ENCODE data around the gene AASDH. TPM values are rescaled to one million over a fixed set of nuclear protein-coding genes. Genes with fewer than 3 reads are reported as not detected.

Gene AASDH
- total RNA-seq, 1 donor from 2014 or later, result 8.6 TPM

DNA sequence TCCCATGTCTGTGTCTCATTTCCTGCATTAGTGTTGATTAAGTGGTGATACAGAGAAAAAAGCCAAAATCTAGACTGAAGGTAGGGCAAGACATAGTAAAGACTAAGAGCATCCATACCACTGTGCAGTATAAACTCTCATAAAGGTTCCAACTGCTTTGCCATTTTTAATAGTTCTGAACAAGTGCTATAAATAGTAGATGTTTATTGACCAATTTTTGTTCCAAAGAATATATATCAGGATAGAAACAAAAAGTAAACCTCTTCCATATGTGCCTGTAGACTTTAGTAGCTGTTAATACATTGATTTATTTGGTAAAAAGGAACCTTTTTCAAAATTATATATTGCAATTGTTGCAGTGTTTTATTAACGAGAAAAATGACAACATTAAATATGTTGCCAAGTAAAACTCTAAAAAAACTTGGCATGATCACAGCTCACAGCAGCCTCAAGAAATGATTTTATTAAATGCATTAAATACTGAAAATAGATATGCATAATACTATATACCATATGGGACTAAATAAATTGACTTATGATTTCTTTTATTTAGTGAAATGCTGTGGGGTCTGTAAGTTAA lies 22.3 kb upstream of the AASDH start:
- TF ChIP-seq, protein P1, sequence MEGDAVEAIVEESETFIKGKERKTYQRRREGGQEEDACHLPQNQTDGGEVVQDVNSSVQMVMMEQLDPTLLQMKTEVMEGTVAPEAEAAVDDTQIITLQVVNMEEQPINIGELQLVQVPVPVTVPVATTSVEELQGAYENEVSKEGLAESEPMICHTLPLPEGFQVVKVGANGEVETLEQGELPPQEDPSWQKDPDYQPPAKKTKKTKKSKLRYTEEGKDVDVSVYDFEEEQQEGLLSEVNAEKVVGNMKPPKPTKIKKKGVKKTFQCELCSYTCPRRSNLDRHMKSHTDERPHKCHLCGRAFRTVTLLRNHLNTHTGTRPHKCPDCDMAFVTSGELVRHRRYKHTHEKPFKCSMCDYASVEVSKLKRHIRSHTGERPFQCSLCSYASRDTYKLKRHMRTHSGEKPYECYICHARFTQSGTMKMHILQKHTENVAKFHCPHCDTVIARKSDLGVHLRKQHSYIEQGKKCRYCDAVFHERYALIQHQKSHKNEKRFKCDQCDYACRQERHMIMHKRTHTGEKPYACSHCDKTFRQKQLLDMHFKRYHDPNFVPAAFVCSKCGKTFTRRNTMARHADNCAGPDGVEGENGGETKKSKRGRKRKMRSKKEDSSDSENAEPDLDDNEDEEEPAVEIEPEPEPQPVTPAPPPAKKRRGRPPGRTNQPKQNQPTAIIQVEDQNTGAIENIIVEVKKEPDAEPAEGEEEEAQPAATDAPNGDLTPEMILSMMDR (IDR thresholded peaks at IDR 0.05), result no peak
- Mint-ChIP-seq H3K36me3 (ENCODE audit: unreplicated experiment) (peaks cover 5% of the 10 kb centered on the region), H3K4me1 (ENCODE audit: unreplicated experiment) (peaks cover 23% of the 10 kb centered on the region), H3K27ac (ENCODE audit: unreplicated experiment) (peak overlapping the region; percentile 99), H3K27me3 (ENCODE audit: unreplicated experiment) (no peaks in the 10 kb centered on the region), H3K9me3 (ENCODE audit: unreplicated experiment) (no peaks in the 10 kb centered on the region), H3K4me3 (ENCODE audit: unreplicated experiment) (peak overlapping the region; percentile 79)
- DNase-seq (ENCODE audit: extremely low spot score, unreplicated experiment), result no peak

DNA sequence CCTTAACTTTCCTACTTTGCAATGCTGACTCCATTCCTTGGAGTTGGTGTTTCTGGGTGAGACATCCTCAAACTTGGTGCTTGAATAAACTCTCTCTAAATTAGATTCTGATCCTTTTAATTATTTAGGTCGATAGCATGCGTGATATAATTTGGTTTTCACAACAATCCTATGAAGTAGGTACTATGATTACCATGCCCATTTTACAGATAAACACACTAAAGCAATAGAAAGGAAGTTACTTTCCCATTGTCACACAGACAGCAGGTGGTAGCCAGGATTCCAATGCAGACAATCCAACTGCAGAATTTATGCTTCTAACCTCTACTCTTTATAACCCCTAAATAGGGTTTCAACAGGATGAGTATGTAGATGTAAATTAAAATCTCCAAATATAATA lies 21.7 kb upstream of the AASDH start:
- Mint-ChIP-seq H3K4me3 (ENCODE audit: unreplicated experiment) (no peak overlapping the region), H3K27ac (ENCODE audit: unreplicated experiment) (peak overlapping the region; percentile 99), H3K27me3 (ENCODE audit: unreplicated experiment) (no peaks in the 10 kb centered on the region), H3K9me3 (ENCODE audit: unreplicated experiment) (no peaks in the 10 kb centered on the region), H3K36me3 (ENCODE audit: unreplicated experiment) (peaks cover 5% of the 10 kb centered on the region), H3K4me1 (ENCODE audit: unreplicated experiment) (peaks cover 23% of the 10 kb centered on the region)
- TF ChIP-seq, protein P1 (IDR thresholded peaks at IDR 0.05), result no peak
- no peak for DNase-seq (ENCODE audit: extremely low spot score, unreplicated experiment)

DNA sequence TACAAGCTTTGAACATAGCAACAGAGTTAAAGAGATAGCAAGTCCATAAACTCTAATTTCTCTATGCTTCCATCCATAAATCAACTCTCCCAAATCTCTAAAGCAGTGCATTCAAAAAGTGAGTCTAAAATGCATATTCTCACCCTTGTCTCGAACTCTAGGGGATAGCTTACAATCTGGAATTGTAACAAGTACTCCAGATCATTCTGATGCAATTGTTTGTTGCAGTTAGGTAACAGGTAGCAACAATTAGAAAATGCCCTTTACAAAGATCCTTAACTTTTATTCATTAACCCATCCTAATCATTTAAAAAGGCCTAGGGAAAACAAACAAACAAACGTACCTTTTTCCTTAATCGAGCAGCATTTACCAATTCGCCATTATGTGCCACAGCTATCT lies 18.9 kb upstream of the AASDH start:
- Mint-ChIP-seq H3K4me1 (ENCODE audit: unreplicated experiment) (peaks cover 18% of the 10 kb centered on the region), H3K4me3 (ENCODE audit: unreplicated experiment) (no peak overlapping the region), H3K9me3 (ENCODE audit: unreplicated experiment) (no peaks in the 10 kb centered on the region), H3K27ac (ENCODE audit: unreplicated experiment) (no peak overlapping the region), H3K27me3 (ENCODE audit: unreplicated experiment) (no peaks in the 10 kb centered on the region), H3K36me3 (ENCODE audit: unreplicated experiment) (peaks cover 5% of the 10 kb centered on the region)
- DNase-seq (ENCODE audit: extremely low spot score, unreplicated experiment), result no peak
- TF ChIP-seq, protein P1 (IDR thresholded peaks at IDR 0.05), result no peak

DNA sequence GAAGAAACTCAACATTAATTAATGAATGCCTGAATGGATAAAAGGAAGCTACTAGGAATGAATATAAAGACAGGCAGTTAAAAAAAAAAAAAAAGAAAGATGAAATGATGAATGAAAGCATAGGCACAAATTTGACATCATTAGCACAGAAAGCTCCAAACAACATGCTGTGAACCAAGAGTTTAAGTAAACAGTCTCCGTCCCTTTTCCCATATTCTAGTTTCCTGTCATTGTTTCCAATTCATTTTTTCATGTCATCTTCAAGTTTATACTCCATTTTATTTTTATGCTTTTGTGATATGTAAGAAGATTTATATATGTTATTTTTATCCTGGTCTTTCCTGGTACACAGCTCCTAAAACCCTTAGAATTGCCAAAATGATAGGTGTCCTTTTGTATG lies 17.7 kb upstream of the AASDH start:
- peaks cover 8% of the 10 kb centered on the region for H3K4me1 Mint-ChIP-seq (ENCODE audit: unreplicated experiment)
- DNase-seq (ENCODE audit: extremely low spot score, unreplicated experiment), result no peak
- no peak overlapping the region for H3K4me3 Mint-ChIP-seq (ENCODE audit: unreplicated experiment)
- no peaks in the 10 kb centered on the region for H3K27me3 Mint-ChIP-seq (ENCODE audit: unreplicated experiment)
- H3K36me3 Mint-ChIP-seq (ENCODE audit: unreplicated experiment), result peaks cover 13% of the 10 kb centered on the region
- TF ChIP-seq, protein P1 (IDR thresholded peaks at IDR 0.05), result no peak
- no peaks in the 10 kb centered on the region for H3K9me3 Mint-ChIP-seq (ENCODE audit: unreplicated experiment)
- no peak overlapping the region for H3K27ac Mint-ChIP-seq (ENCODE audit: unreplicated experiment)

DNA sequence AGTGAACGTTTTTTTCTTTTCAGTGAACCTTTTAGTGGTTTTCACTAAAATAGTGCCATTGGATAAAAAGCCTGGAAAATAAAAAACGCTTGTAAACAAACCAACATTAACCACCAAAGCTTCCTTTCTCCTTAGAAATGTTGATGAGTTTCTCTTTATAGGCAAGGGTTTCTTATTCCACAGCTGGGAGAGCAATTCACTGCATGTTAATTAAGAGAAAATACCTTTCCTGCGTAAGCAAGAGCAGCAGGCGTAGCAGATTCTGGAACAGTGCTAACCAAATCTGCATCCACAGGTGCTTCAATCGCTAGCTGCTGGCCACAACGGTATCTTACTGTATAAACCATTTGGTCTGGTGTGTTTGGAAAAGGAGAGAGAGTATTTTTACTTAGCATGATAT lies 13.3 kb upstream of the AASDH start:
- Mint-ChIP-seq H3K9me3 (ENCODE audit: unreplicated experiment) (no peaks in the 10 kb centered on the region), H3K36me3 (ENCODE audit: unreplicated experiment) (peaks cover 16% of the 10 kb centered on the region), H3K4me1 (ENCODE audit: unreplicated experiment) (no peaks in the 10 kb centered on the region), H3K27ac (ENCODE audit: unreplicated experiment) (no peak overlapping the region), H3K4me3 (ENCODE audit: unreplicated experiment) (no peak overlapping the region), H3K27me3 (ENCODE audit: unreplicated experiment) (no peaks in the 10 kb centered on the region)
- no peak for DNase-seq (ENCODE audit: extremely low spot score, unreplicated experiment)
- TF ChIP-seq, protein P1 (IDR thresholded peaks at IDR 0.05), result no peak
